HG02973 (cell line): Measurements from ENCODE around the gene SERPINA12.

Experiments
- ATAC-seq: cut with Tn5 transposase; IDR thresholded peaks from one replicate; pipeline ENCODE4 v1.9.1; 2021; ENCODE audit warnings: moderate library complexity; ENCODE audit not compliant: unreplicated experiment

The SERPINA12 gene

GRCh38 chr14:94509356-94509755 lies at the start of gene SERPINA12:
Gene SERPINA12 (minus strand): TSS chr14:94509469. CDS start chr14:94498397, 11,072 bp downstream.
- ATAC-seq, result no peak

GRCh38 chr14:94558842-94559241 lies 49.6 kb upstream of the SERPINA12 start:
- ATAC-seq, result no peak

- ATAC-seq, result no peak
Observed at GRCh38 chr14:94557327-94557726, 48.1 kb upstream of the SERPINA12 start.

- ATAC-seq, result no peak
Observed at GRCh38 chr14:94555991-94556390, 46.7 kb upstream of the SERPINA12 start.

GRCh38 chr14:94550041-94550440 lies 40.8 kb upstream of the SERPINA12 start:
- ATAC-seq, result no peak

GRCh38 chr14:94548999-94549985 lies 40.0 kb upstream of the SERPINA12 start:
- no peak for ATAC-seq

GRCh38 chr14:94548131-94548998 lies 39.1 kb upstream of the SERPINA12 start:
- no peak for ATAC-seq

GRCh38 chr14:94547726-94548125 lies 38.5 kb upstream of the SERPINA12 start:
- ATAC-seq, result no peak

- ATAC-seq, result no peak
Observed at GRCh38 chr14:94547151-94547680, 37.9 kb upstream of the SERPINA12 start.

GRCh38 chr14:94545131-94545841 lies 36.0 kb upstream of the SERPINA12 start:
- no peak for ATAC-seq

GRCh38 chr14:94544726-94545125 lies 35.5 kb upstream of the SERPINA12 start:
- ATAC-seq, result no peak

GRCh38 chr14:94543449-94544124 lies 34.3 kb upstream of the SERPINA12 start:
- ATAC-seq, result no peak

- ATAC-seq, result no peak
Observed at GRCh38 chr14:94542811-94543440, 33.7 kb upstream of the SERPINA12 start.

GRCh38 chr14:94542111-94542810 lies 33.0 kb upstream of the SERPINA12 start:
- no peak for ATAC-seq

- ATAC-seq, result no peak
Observed at GRCh38 chr14:94541234-94541975, 32.1 kb upstream of the SERPINA12 start.

GRCh38 chr14:94540031-94540794 lies 30.9 kb upstream of the SERPINA12 start:
- no peak for ATAC-seq

GRCh38 chr14:94539181-94539580 lies 29.9 kb upstream of the SERPINA12 start:
- ATAC-seq, result no peak
